A673 (cell line): ENCODE results near the gene IQGAP1. TPM values are rescaled to one million over a fixed set of nuclear protein-coding genes. Genes with fewer than 3 reads are reported as not detected.

Experiments
- BruUV-seq: library from RNA; stranded (reverse); fragments of 400-500 nt; replicated peaks from 2 replicates; lab custom pipeline; 2021; lab: Mats Ljungman, UMichigan
- CTCF ChIA-PET: fragments of 300-600 bp; sonication (Branson Sonifier 250); formaldehyde crosslinking; loops from one replicate; lab custom pipeline; 2022; ENCODE audit warnings: antibody characterized with exemption; lab: Charles Lee
- POLR2A ChIA-PET: fragments of 300-600 bp; sonication (Branson Sonifier 250); formaldehyde crosslinking; loops from one replicate; lab custom pipeline; 2022; ENCODE audit warnings: antibody characterized with exemption; ENCODE audit not compliant: low non-redundant PET; lab: Charles Lee
- DNase-seq: peaks from one replicate; pipeline ENCODE4 v3.0.0-alpha.2; 2015; ENCODE audit warnings: low spot score
- H3K27ac ChIP-seq: fragments of 200-600 bp; sonication (generic); 2 replicates; pipeline ENCODE4 v1.5.1; 2016; ENCODE audit warnings: mixed run types, low read depth, mild to moderate bottlenecking, mixed read lengths, antibody characterized with exemption, low read length; ENCODE audit not compliant: poor library complexity, severe bottlenecking
- H3K27me3 ChIP-seq: fragments of 200-600 bp; sonication (generic); replicated peaks from 2 replicates; pipeline ENCODE4 v1.6.1; 2017; ENCODE audit warnings: mixed run types, low read depth, mild to moderate bottlenecking, mixed read lengths, antibody characterized with exemption, low read length; ENCODE audit not compliant: insufficient read depth, poor library complexity
- H3K36me3 ChIP-seq: fragments of 200-600 bp; sonication (generic); 2 replicates; pipeline ENCODE4 v1.6.1; 2016; ENCODE audit warnings: mixed run types, mild to moderate bottlenecking, mixed read lengths, antibody characterized with exemption, low read length; ENCODE audit not compliant: insufficient read depth, poor library complexity, severe bottlenecking
- H3K4me1 ChIP-seq: fragments of 200-600 bp; sonication (generic); 2 replicates; pipeline ENCODE4 v1.6.1; 2017; ENCODE audit warnings: mixed run types, mild to moderate bottlenecking, mixed read lengths, antibody characterized with exemption, low read length; ENCODE audit not compliant: insufficient read depth, poor library complexity, severe bottlenecking
- H3K4me3 ChIP-seq: fragments of 200-600 bp; sonication (generic); 2 replicates; pipeline ENCODE4 v1.5.1; 2016; ENCODE audit warnings: low read depth, mixed run types, mild to moderate bottlenecking, mixed read lengths, low read length; ENCODE audit not compliant: poor library complexity, severe bottlenecking
- H3K9me3 ChIP-seq: fragments of 200-600 bp; sonication (generic); 2 replicates; pipeline ENCODE4 v1.6.1; 2016; ENCODE audit warnings: mixed run types, low read depth, mild to moderate bottlenecking, mixed read lengths, antibody characterized with exemption, low read length; ENCODE audit not compliant: poor library complexity, severe bottlenecking
- CTCF ChIP-seq: fragments of 300-800, 200-600 bp; sonication (generic); conservative IDR thresholded peaks from 2 replicates; pipeline ENCODE4 v1.5.1; 2017; ENCODE audit warnings: low read depth, mild to moderate bottlenecking, antibody characterized with exemption, low read length, moderate library complexity, mixed read lengths
- EZH2 ChIP-seq: fragments of 200-600 bp; sonication (generic); IDR thresholded peaks from 2 replicates; pipeline ENCODE4 v1.6.1; 2017; ENCODE audit warnings: borderline replicate concordance, low read depth, mild to moderate bottlenecking, mixed read lengths, antibody characterized with exemption, low read length; ENCODE audit not compliant: poor library complexity, severe bottlenecking
- intact Hi-C: fragments of 100-400 bp; cut with micrococcal nuclease; formaldehyde crosslinking; loops from one replicate; pipeline ENCODE4 v1.10.0; 2022; ENCODE audit not compliant: unreplicated experiment
- total RNA-seq: library from RNA; stranded (reverse); gene quantifications from 2 replicates; pipeline ENCODE4 v1.2.3, GENCODE V29; 2021

The IQGAP1 gene
- total RNA-seq, 1 experiment from 2014 or later, result 119 TPM

GRCh38 chr15:90358124-90359033 is 29.7 kb upstream of the IQGAP1 start:
- DNase-seq, result no peak
- Histone ChIP-seq H3K4me1 (peaks cover 11% of the 10 kb centered on the region), H3K27me3 (no peaks in the 10 kb centered on the region), H3K4me3 (no peak overlapping the region), H3K9me3 (no peaks in the 10 kb centered on the region), H3K27ac (no peak overlapping the region), H3K36me3 (no peaks in the 10 kb centered on the region)
- ChIA-PET CTCF (no interaction called here), POLR2A (interaction anchor here (0.5 kb wide), 1 partner anchor 104 kb away, joined by 3 read pairs; no protein-coding TSS in a partner anchor)
- intact Hi-C loops, result no loop called here
- no TSS peak for BruUV-seq
- no peak for TF ChIP-seq CTCF
- no peak for TF ChIP-seq EZH2

- Histone ChIP-seq H3K27me3 (no peaks in the 10 kb centered on the region), H3K9me3 (no peaks in the 10 kb centered on the region), H3K27ac (no peak overlapping the region), H3K4me3 (no peak overlapping the region), H3K36me3 (no peaks in the 10 kb centered on the region), H3K4me1 (peaks cover 11% of the 10 kb centered on the region)
- intact Hi-C loops, result no loop called here
- BruUV-seq, result no TSS peak
- TF ChIP-seq CTCF (no peak), EZH2 (no peak)
- ChIA-PET CTCF (interaction anchor here (0.6 kb wide), 1 partner anchor 37 kb away, joined by 5 read pairs; no protein-coding TSS in a partner anchor), POLR2A (no interaction called here)
- DNase-seq, result no peak
These were observed 27.3 kb upstream of the IQGAP1 start for GRCh38 chr15:90360746-90361145.

- H3K27me3 ChIP-seq, result no peaks in the 10 kb centered on the region
- ChIA-PET POLR2A (interaction anchor here (0.6 kb wide), 1 partner anchor 275 kb away, joined by 3 read pairs; no protein-coding TSS in a partner anchor), CTCF (interaction anchor here (0.8 to 2.0 kb wide), 2 partner anchors 39 to 120 kb away, joined by 4 to 17 read pairs; no protein-coding TSS in a partner anchor)
- intact Hi-C loops, result loop anchor here (1.0 kb wide), 1 partner anchor 119 kb away; no protein-coding TSS in a partner anchor
- no peak overlapping the region for H3K27ac ChIP-seq
- no peaks in the 10 kb centered on the region for H3K36me3 ChIP-seq
- H3K4me1 ChIP-seq, result peaks cover 11% of the 10 kb centered on the region
- no peak for TF ChIP-seq CTCF
- TF ChIP-seq EZH2, result no peak
- H3K9me3 ChIP-seq, result no peaks in the 10 kb centered on the region
- DNase-seq, result peak; percentile 62
- BruUV-seq, result no TSS peak
- H3K4me3 ChIP-seq, result no peak overlapping the region
These were observed 25.2 kb upstream of the IQGAP1 start for GRCh38 chr15:90362936-90363212.
